Endodermal cell (in vitro differentiated cells): ENCODE results near the gene NPC2. TPM values are rescaled to one million over a fixed set of nuclear protein-coding genes. Genes with fewer than 3 reads are reported as not detected.

Experiments
- DNase-seq: peaks from one replicate; pipeline ENCODE4 v3.0.0-alpha.2; 2017
- H3K27ac ChIP-seq: 2 replicates; pipeline ENCODE4 v1.5.1; 2013; ENCODE audit warnings: mild to moderate bottlenecking, low read depth, low read length, moderate library complexity
- H3K27me3 ChIP-seq: 2 replicates; pipeline ENCODE4 v1.6.1; 2013; ENCODE audit warnings: mild to moderate bottlenecking, low read length, moderate library complexity; ENCODE audit not compliant: insufficient read depth, control insufficient read depth, poor library complexity, severe bottlenecking
- H3K36me3 ChIP-seq: 2 replicates; pipeline ENCODE4 v1.7.0; 2013; ENCODE audit warnings: mild to moderate bottlenecking, low read length, moderate library complexity; ENCODE audit not compliant: control insufficient read depth, insufficient read depth
- H3K4me1 ChIP-seq: one replicate; pipeline ENCODE4 v1.7.0; 2013; ENCODE audit warnings: low read length; ENCODE audit not compliant: control insufficient read depth, insufficient read depth
- H3K4me3 ChIP-seq: 2 replicates; pipeline ENCODE4 v1.5.1; 2013; ENCODE audit warnings: mild to moderate bottlenecking, low read length, moderate library complexity
- H3K9ac ChIP-seq: 2 replicates; pipeline ENCODE4 v1.6.1; 2013; ENCODE audit warnings: mild to moderate bottlenecking, low read length, moderate library complexity; ENCODE audit not compliant: poor library complexity, severe bottlenecking; ENCODE audit errors: extremely low read depth
- H3K9me3 ChIP-seq: 2 replicates; pipeline ENCODE4 v1.6.1; 2013; ENCODE audit warnings: mild to moderate bottlenecking, low read length, moderate library complexity; ENCODE audit not compliant: control insufficient read depth
- H3K27ac Mint-ChIP-seq: 2 replicates; pipeline ENCODE4 v1.8.0; 2020; ENCODE audit warnings: mixed read lengths
- H3K27me3 Mint-ChIP-seq: 2 replicates; pipeline ENCODE4 v1.8.0; 2021; ENCODE audit warnings: mild to moderate bottlenecking, mixed read lengths; ENCODE audit not compliant: insufficient read depth
- H3K36me3 Mint-ChIP-seq: 2 replicates; pipeline ENCODE4 v1.8.0; 2020; ENCODE audit warnings: low read depth, mixed read lengths
- H3K4me1 Mint-ChIP-seq: 2 replicates; pipeline ENCODE4 v1.8.0; 2020; ENCODE audit warnings: mixed read lengths
- H3K4me3 Mint-ChIP-seq: 2 replicates; pipeline ENCODE4 v1.8.0; 2020; ENCODE audit warnings: mild to moderate bottlenecking, moderate library complexity, mixed read lengths
- H3K9me3 Mint-ChIP-seq: 2 replicates; pipeline ENCODE4 v1.8.0; 2020; ENCODE audit warnings: mild to moderate bottlenecking, mixed read lengths
- WGBS, 2 experiments: methylation state at CpG; one replicate each; pipeline versions ENCODE4 v1.1.5 to v1.1.7; 2013; ENCODE audit warnings: missing lambda C conversion rate in 2 of 2, mixed read lengths in 1 of 2; ENCODE audit not compliant: insufficient coverage in 1 of 2, insufficient read length in 1 of 2; 5-methylcytosine and 5-hydroxymethylcytosine counted together
- total RNA-seq, 2 donors: library from RNA; stranded (reverse); fragmentation: NEBNext Ultra II Directional in 1 of 2; extraction: Animal tissue kit (Norgen Biotek cat#: 25700) in 1 of 2; gene quantifications; 2 replicates in 1 of 2; 3 replicates in 1 of 2; pipeline ENCODE4 v1.2.1, GENCODE V29; 2021
- TF ChIP-seq, protein P1 (sequence below): fragments of 200-600 bp; sonication (generic); conservative IDR thresholded peaks from 2 replicates; pipeline ENCODE4 v1.5.0; 2021; ENCODE audit warnings: antibody characterized with exemption, mild to moderate bottlenecking

Gene NPC2
- total RNA-seq, 2 donors from 2014 or later: 279 to 462 TPM

GRCh38 chr14:74493343-74494261 is 497 bp upstream of the NPC2 start, which contains the start of gene ISCA2:
Gene ISCA2, plus strand, starts transcription at chr14:74493765. Its CDS starts 10 bp downstream, at chr14:74493775.
- peak within 1 kb of the TSS; percentile 45 for H3K27ac ChIP-seq
- no peaks in the 10 kb centered on the region for H3K9me3 Mint-ChIP-seq
- H3K9ac ChIP-seq: peak within 1 kb of the TSS; percentile 91
- TF ChIP-seq, protein P1, sequence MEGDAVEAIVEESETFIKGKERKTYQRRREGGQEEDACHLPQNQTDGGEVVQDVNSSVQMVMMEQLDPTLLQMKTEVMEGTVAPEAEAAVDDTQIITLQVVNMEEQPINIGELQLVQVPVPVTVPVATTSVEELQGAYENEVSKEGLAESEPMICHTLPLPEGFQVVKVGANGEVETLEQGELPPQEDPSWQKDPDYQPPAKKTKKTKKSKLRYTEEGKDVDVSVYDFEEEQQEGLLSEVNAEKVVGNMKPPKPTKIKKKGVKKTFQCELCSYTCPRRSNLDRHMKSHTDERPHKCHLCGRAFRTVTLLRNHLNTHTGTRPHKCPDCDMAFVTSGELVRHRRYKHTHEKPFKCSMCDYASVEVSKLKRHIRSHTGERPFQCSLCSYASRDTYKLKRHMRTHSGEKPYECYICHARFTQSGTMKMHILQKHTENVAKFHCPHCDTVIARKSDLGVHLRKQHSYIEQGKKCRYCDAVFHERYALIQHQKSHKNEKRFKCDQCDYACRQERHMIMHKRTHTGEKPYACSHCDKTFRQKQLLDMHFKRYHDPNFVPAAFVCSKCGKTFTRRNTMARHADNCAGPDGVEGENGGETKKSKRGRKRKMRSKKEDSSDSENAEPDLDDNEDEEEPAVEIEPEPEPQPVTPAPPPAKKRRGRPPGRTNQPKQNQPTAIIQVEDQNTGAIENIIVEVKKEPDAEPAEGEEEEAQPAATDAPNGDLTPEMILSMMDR: no peak
- WGBS, 2 experiments: 0 to 1% methylated on average over 35 to 73 of the region's 73 CpGs
- peak; percentile 100 for DNase-seq
- H3K9me3 ChIP-seq: no peaks in the 10 kb centered on the region
- no peaks in the 10 kb centered on the region for H3K27me3 Mint-ChIP-seq
- no peak within 1 kb of the TSS for H3K4me3 Mint-ChIP-seq
- peak within 1 kb of the TSS; percentile 98 for H3K4me3 ChIP-seq
- H3K36me3 Mint-ChIP-seq: peaks cover 10% of the 10 kb centered on the region
- peak within 1 kb of the TSS; percentile 91 for H3K27ac Mint-ChIP-seq
- H3K4me1 Mint-ChIP-seq: peaks cover 15% of the 10 kb centered on the region
- H3K4me1 ChIP-seq: peaks cover 8% of the 10 kb centered on the region
- peaks cover 40% of the 10 kb centered on the region for H3K36me3 ChIP-seq
- no peaks in the 10 kb centered on the region for H3K27me3 ChIP-seq

GRCh38 chr14:74491956-74492775 is 939 bp downstream of the NPC2 start:
- DNase-seq: peak; percentile 68

GRCh38 chr14:74490486-74490885 is 2.6 kb downstream of the NPC2 start:
- Histone ChIP-seq H3K9me3 (no peaks in the 10 kb centered on the region), H3K4me1 (peaks cover 20% of the 10 kb centered on the region), H3K9ac (no peak overlapping the region), H3K27me3 (no peaks in the 10 kb centered on the region), H3K36me3 (peaks cover 46% of the 10 kb centered on the region), H3K4me3 (peak overlapping the region; percentile 98), H3K27ac (no peak overlapping the region)
- Mint-ChIP-seq H3K4me3 (no peak overlapping the region), H3K36me3 (peaks cover 21% of the 10 kb centered on the region), H3K9me3 (no peaks in the 10 kb centered on the region), H3K4me1 (peaks cover 27% of the 10 kb centered on the region), H3K27me3 (no peaks in the 10 kb centered on the region), H3K27ac (no peak overlapping the region)
- TF ChIP-seq, protein P1: no peak
- DNase-seq: no peak
- WGBS, 2 experiments: 86% methylated on average over 1 of the region's 1 CpG; no CpG with 5 or more reads in 1 of the 2 experiments

More at GRCh38 chr14:74491956-74492775, 939 bp downstream of the NPC2 start:
- 1 to 3% methylated on average over 19 to 20 of the region's 20 CpGs for WGBS, 2 experiments
- peaks cover 22% of the 10 kb centered on the region for H3K4me1 Mint-ChIP-seq
- peak overlapping the region; percentile 98 for H3K4me3 ChIP-seq
- no peaks in the 10 kb centered on the region for H3K9me3 Mint-ChIP-seq
- H3K27me3 Mint-ChIP-seq: no peaks in the 10 kb centered on the region
- no peak overlapping the region for H3K27ac ChIP-seq
- no peaks in the 10 kb centered on the region for H3K9me3 ChIP-seq
- peaks cover 12% of the 10 kb centered on the region for H3K36me3 Mint-ChIP-seq
- no peaks in the 10 kb centered on the region for H3K27me3 ChIP-seq
- TF ChIP-seq, protein P1: peak; percentile 61
- H3K4me3 Mint-ChIP-seq: no peak overlapping the region
- peaks cover 18% of the 10 kb centered on the region for H3K4me1 ChIP-seq
- peak overlapping the region; percentile 91 for H3K9ac ChIP-seq
- H3K36me3 ChIP-seq: peaks cover 45% of the 10 kb centered on the region
- H3K27ac Mint-ChIP-seq: no peak overlapping the region
